HG02763 (cell line): ENCODE measurements around the gene OSR1.
A peak's percentile ranks its signal among the peaks of the same experiment; 100 is the strongest.

Experiments used
- ATAC-seq: cut with Tn5 transposase; IDR thresholded peaks from one replicate; pipeline ENCODE4 v1.9.1; 2021; ENCODE audit warnings: mild to moderate bottlenecking, moderate library complexity; ENCODE audit not compliant: unreplicated experiment

OSR1 gene

DNA sequence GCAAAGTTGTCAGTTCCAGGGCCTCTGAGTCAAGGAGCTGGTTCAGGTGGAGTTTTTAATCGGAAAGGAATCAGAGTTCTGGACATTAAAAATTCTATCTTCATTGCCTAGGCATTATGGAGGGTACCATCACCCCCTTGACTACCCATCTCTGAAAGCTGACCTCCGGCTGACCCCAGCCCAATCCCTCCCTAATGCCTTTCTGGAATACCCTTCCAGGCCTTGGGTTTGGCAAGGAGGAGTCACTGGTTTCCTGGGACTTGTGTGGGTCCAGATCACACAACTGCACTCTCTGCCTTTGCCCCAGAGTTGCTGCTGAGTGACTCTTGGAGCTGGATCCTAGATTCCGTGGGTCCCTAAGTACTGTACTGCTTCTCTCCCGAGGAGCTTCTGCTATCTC is 1.0 kb upstream of the OSR1 start:
- ATAC-seq: no peak

DNA sequence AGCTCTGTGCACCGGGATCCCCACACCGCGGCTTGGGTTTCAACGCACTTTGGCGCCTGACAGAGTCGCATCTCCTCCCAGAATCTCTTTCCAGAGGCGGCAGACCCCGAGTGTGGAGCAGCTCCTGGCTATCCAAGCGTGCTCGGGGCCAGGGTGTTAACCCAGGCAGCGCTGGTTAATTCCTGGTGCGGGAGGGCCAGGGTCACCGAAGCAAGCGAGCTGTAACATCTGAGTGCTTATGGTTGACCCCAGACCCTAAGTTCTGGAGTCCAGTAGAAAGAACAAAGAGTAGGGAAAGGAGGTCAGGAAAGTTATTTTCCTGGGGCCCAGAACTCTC is 566 bp upstream of the OSR1 start:
- ATAC-seq: no peak

DNA sequence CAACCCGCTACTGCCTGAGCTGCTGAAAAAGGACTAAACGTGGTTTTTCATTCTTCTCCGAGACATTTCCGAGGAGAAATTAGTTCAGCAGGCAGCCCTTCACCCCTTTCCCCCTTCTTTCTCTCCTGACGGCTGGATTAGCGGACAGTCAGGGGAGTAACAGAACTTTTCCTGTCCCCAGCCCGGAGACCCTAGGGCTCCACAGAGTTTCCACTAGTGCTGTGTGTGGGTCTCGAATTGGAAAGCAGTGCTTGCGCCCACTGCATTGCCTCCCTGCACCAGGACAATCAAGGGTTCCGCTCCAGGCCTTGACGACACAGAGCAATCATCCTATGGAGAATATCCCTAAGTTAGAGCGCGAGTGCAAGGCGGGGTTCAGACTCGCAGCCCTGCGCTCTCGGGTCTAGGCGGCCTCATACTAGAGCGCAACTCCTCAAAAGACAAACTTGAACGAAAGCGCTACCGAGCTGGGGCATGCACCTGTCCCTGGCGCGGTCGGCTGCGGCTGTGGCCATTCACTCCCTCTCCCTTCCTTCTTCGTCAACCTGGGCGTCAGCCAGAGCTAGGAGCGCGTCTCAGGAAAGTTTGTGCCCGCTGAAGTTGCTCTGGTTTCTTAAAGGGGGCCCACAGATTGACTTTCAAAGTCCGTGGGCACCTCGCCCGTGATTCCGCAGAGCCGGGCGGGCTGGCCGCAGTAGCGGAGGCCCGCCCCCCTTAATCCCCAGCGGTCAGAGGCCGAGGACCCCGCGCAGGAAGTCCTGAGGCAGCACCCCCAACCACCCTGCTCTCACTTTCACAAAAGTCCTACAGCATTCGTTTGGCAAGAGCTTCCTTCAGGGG is 801 bp downstream of the OSR1 start:
- ATAC-seq: no peak

DNA sequence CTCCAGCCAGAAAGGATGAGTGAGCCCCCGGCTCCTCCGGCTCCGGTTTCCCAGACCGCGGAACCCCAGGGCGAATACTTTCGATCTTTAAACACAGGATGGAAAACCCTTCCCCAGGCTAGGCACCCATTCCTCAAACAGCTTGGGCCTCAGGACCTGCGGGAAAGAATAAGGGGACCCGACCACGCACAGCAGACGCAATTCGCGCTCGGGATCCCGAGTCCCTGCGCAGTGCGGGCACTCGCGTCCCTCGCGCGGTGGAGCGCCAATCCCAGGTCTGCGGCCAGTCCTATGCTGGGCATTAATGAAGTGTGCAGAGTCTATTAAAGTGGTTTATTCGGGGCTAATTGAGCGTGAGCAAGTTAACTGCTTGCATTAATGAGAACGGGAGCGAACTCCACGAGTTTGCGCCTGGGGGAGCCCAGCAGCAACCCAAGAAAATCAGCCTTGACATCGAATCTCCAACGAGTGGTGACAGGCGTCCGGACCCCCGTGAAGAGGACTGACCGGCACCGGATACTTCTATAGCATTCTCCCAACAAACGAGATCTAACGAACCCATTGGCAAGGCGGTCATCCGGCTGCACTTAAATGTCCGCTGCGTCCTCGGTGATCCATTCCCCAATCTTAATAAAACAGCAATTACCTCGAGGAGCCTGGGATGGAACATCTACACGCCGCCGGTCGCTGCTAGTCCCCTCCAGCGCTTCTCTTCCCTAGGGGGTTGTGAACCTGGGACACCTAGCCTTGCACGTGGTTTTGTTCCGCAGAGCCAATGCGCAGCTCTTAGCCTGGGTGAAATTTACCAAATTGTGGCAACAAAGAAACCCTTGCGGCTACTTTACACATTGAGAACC is 1.6 kb downstream of the OSR1 start:
- ATAC-seq: no peak

DNA sequence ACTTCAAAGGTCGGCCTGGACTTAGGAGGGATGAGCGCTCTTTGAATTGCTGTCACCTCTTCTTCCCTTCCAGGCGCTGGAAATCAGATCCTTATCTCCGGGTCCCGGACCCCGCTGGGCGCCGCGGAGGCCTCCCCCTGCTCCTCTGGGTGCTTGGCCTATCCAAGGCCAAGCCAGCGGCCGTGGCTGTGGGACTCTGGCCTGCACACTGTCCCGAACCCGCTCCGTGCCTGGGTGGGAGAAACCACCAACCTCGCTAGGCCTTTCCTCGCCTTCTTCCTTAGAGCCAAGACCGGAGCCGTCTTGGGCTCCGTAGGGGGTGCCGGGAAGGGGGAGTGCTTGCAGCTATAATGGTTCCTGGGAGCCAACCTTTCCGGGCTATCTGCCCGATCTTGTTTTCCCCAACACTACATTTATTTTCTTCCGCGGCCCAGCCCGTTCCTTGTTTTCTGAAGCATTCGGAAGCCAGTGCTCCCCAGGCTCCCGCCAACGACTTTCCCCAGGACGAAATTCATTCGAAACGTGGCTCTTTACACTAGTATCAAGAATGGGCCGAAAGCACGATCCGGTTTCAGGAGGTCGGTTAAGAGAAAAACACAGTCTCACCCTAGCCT is 2.4 kb downstream of the OSR1 start:
- no peak for ATAC-seq

DNA sequence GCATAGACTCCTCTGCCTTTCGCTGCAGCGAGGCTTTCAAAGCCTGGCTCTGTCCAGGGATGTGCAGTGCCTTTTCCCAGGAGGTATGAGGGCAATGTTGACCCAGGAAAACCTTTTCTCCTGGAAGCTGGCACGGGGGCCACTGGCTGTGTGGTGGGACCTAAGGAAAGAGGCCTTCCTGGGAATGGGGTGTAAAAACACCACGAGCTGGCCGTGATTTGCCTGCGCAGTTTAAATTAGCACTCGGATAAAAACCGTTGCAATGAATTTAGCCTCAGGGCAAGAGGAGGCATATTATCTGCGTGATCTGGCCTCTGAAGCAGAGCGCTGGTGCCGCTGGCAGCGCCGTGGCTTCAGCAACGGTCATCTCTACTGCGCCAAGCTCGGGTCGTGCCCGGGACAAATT is 3.0 kb downstream of the OSR1 start:
- ATAC-seq: no peak

DNA sequence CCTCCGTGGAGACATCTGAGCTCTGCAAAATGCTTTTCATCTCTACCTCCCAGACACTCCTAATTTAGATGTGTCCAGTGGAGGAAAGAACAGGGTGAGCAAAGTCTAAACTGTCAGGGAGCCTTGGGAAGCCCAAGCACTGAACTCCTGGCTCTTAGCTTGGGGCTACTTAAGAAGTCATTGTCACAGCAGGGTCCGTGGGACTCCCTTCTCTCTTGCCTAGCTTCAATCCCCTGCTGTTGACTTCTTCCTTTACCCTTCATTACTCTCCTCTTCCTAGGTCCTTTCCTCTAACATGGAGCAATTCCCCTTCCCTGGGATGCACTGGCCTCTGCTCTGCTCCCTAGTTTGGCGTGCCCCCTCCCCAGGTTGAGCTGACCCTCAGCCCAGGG is 3.4 kb downstream of the OSR1 start:
- ATAC-seq: no peak

DNA sequence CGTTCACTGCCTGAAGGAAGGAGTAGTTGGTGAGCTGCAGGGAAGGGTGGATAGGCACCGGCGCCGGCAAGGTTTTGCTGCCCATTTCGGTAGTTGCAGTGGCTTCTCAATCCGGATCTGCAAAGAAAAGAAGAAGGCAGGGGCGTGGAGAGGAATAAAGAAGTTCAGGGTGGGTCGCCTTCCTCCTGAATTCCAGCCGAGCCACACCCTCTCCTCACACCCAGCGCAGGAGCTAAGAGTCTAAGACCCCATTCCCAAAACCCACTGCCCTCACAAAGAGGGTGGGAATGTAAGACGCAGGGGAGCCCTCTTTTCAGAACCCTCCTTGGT is 4.7 kb downstream of the OSR1 start:
- no peak for ATAC-seq

DNA sequence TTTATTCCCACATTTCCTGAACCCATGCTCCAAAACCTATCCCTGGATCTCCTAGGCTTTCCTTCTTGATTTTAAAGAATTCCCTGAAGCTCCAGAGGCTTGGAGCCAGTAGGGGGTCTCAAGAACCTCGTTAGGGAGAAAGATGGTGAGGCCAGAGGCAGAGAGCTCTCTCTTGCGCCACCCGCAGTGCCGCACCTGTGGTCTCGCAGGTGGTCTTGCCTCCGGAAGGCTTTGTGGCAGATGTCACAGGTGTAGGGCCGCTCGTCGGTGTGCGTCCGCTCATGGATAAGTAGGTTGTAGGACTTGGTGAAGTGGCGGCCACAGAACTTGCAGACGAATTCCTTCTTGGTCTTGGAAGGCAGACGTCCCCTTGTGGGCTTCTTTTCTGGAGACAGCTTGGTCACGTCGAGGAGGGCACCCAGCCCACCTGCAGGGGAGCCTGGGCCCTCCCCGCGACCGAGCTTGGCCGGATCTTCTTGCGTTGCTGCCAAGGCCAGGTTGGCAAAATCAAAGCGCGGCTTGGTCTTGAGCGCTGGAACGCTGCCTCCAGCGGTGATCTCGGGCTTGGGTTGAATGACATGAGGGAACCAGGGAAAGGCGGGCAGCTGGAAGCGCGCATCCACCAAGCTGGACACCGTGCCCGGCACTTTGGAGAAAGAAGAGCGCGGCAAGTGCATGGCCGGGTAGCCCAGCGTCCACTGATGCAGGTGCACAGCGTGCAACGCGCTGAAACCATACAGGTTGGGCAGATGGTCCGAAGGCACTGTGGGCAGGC is 5.3 kb downstream of the OSR1 start:
- no peak for ATAC-seq

DNA sequence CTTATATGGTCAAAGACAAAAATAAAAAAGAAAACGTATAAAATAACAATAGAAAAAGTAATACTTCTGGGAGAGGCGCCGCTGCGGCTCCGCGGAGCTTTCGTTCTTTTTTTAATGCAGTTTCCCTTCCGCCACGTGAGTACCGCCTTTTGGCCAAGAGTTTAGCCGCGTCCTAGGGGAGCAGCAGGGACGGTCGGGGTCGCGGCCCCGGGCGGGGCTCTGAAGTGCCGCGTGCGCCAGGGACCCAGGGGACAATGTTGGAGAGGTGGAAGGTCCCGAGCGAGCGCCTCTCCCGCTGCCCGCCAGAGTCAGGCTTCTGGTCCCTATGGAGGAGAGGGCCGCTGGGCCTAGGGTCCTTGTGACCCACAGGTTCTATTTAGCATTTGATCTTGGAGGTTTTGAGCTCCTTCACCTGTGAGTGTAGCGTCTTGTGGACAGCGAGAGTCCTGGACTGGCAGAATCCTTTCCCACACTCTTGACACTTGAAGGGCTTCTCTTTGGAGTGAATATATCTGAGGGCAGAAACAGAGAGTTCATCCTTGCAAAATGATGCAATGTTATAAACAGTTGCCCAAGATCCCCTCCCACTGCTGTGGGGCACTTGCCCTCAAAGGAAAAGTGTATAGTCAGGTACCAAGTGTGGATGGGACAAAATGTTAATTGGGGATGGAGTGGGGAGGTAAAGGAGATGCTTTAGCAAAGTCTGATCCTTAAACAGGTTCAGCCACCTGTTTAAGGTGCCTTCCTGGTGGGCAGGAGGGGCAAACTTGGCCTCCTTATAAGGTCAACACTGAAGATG is 6.3 kb downstream of the OSR1 start:
- ATAC-seq: no peak

DNA sequence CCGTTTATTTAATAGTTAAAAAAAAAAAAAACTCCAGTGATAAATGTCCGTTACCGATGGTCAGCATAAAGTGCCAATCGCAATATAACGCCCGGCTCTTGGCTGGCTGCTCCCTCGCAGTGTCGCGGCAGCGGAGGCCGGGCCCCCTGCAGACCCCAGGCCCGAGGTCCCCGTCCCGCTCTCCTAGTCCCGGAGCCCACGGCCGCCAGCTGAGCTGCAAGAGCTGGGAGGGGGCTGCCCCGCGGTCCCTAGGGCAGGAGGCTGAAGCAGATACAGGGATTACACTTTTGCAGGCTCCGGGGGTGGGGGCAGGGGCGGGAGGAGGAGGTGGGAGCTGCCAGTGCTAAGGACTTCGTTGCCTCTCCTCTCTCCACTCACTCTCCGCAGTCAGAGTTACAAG is 6.9 kb downstream of the OSR1 start:
- no peak for ATAC-seq

DNA sequence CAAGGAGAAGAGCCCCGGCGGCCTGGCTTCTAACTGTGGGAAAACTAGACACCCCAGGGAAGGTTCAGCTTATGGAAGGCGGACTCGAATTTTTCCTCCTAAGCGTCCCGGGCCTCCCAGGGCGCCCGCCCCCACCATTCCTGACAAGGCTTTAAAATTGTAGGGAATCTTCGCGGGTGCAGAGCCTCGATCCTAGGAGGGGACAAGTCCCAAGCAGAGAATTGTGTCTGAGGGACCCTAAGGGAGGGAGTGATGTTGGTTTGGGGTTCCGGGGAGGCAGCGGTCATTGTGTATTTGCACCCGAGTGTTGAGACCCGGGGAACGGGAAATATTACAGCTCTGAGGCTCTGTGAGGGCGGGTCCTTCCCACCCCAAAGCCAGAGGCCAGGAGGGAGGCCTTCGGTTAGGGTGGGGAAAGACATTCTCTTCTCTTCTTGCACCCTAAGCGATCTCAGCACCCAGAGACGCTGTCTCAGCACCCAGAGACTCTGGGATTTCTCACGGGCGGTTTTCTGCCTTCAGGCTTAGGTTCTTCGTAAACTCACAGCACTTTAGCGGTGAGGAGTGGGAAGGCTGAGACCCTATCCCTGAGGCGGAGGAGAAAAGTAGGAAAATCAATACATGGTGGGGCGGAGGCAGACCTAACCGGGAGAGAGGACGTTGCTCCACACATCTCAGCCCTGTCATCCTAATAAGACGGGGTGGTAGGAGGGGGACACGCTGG is 7.6 kb downstream of the OSR1 start:
- no peak for ATAC-seq

DNA sequence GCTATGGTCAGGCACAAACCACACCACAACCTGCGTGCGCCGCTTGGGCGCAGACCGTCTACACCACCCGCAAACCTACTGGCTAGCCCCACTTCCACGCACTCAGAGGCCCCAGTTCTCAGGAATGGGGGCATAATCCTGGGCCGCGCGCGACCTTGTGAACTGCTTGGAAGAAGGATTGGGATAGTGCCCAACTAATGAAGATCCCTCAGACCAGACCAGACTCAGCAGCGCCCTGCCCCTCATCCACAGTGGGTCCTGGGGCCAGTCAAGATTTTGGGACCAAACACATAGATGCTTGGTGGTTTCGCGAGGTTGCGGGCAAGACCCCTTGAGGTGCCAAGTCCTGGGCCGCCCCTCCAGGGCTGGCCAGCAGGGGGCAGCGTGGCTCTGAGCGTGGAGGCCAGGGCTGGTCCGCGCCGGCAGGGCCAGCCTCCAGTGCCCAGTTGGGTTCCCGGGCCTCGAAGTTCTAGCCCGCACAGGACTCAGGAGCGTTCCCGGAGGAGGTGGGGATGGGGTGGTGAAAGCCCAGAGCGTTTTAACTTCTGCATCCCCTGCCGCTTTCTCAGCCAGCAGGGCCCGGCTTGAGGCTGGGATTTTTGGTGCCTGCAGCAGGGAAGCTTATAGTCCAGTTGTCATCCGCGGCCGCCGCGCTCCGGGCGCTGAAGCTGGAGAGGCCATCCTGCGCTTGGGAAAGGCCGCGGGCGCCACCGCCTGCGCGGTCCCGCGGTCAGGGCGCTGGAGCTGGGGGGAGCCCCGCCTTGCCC is 8.3 kb downstream of the OSR1 start:
- peak; percentile 23 for ATAC-seq

DNA sequence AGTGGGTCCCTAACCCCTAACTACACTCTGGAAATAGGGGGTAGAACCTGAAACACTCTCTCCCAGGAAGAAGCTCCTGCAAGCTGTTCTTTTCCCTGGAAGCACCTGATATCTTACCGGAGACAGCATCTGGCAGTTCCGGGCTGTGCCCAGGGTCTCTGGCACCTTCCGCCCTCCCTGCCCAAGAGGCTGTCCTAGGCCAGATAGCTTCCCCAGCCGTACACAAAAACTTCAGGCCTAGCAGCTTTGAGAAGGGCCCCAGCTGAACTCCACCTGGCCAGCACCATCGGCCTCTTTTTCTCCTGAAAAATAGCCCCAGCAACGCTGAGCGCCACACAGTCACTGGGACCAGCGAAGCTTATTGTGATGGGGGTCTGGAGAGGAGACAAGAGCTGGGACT is 9.7 kb downstream of the OSR1 start:
- no peak for ATAC-seq

DNA sequence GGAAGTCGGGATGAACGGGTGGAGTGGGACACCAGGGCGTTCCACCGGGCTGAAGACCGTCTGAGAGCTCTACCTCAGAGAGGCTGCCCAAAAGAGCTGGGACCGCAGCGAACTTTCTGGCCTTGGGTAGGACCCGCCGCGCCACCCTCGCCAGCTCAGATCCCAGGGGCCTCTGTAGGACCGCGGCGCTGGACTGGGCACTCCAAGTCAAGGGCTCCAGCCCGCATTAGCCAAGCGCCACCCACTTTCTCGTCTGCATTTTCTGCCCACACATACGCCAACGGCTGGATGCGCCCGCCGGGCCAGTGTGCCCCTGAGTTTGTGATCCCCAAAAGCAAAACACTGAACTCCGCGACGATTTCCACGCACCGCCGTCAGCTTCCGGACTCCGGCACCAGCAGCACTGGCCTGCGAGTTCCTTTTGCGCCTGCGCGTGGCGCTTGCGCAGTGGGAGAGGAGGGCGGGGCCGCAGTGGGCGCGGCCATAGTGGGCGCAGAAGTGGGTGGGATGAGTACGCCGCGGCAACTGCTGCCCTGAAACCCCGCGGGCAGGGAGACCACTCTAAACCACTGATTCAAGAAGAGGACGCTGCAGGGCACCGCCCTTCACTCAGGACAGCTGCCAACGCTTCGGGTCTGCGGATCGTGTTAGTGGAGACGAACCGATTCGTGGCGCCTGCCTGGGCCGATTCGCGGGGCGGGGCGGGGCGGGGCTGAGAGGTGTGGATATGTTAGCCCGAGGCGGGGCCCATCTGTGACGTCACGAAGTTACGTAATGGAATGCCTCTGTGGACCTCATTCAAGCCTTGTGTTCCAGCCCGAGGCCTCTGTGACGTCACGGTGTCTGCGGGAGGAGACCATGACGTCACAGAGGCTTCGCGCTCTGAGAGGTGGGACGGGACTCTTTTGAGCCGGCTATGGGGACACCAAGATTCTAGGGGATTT is 10.5 kb downstream of the OSR1 start:
- peak; percentile 93 for ATAC-seq

DNA sequence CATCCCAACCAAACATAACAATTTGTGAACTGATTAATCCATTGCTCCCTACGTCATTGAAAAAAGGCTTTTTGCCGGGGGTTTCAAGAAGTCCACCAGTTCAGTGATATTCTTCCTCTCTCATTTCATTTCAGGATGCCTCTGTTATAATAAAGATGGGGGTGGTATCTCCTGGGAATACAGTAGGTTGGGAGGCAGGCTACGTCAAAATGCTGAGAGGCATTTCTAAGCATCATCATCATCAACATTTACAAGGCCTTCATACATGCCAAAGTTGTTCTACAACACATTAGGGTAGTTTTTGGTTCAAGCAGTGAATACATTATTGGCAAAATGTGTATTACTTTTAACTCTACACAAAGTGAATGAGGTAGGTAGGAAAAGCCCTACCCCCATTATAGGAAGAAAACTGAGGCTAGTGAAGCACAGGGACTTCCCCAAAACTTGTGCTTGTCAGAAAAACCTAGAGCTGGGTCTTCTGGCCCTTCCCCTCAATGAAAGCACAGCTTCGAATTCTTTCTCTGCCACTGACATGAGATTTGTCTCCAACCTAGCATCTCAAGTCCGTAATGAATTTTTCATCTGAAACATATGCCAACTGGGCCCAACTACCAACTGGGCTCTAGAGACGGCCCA is 11.3 kb downstream of the OSR1 start:
- ATAC-seq: peak; percentile 2

DNA sequence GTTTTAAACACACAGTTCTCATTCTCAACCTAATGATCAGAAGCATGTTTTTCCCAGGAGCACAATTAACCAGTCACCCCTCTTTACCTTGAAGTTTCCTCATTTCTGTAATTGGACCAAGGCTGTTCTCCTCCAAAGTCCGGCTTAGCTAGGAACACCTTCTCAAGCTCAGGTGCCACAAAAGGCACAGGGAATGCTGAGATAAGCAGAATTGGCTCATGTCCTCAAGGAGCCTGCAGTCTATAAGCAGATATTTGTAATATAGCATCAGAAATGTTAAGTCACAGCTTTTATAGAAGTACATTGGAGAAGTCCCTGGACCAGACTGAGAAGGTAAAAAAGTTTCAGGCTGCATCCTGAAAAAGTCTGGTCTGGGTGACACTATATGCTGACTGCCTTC is 20.7 kb downstream of the OSR1 start:
- ATAC-seq: no peak

DNA sequence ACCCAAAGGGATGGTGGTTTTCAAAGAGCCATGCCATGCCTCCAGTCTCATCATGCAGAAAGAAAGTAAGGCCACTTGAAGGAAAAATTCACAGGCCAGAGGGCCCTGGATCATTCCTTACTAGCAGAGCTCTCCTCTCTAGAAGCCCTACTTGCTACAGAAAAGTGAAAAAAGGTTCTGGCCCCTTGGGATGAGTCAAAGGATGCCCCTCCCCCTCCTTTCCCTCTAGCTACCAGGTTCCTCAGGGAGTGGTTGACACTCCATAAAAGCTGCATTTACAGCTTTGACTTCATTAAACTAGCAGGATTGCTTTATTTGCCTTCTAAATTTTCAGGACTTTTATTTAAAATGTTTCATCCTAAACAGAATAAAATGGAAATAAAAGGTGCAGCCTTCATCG is 21.2 kb downstream of the OSR1 start:
- ATAC-seq: no peak
